ENCODE data around the gene GRHL1. TPM values are rescaled to one million over a fixed set of nuclear protein-coding genes. Genes with fewer than 3 reads are reported as not detected.

GRHL1 gene
- total and polyA plus RNA-seq, 9 of the 15 experiments (the other 6 are each of a cell fraction or from before 2014, with no cell fraction given), result 1.7 to 6.1 (median 4.7) TPM

- TF ChIP-seq ZBTB40 (IDR thresholded peaks at IDR 0.05), result no peak
- TF ChIP-seq ZBTB40 (CRISPR knock-in tag; IDR thresholded peaks at IDR 0.05), result no peak
- TF ChIP-seq REST (IDR thresholded peaks at IDR 0.05; ENCODE audit: borderline replicate concordance), result peak; percentile 43
- no peak for TF ChIP-seq REST (CRISPR knock-in tag; IDR thresholded peaks at IDR 0.05; ENCODE audit: low read depth)
- no peak for TF ChIP-seq ZBTB5 (IDR thresholded peaks at IDR 0.05)
- no peak for TF ChIP-seq U2AF2 (optimal IDR thresholded peaks at IDR 0.05; ENCODE audit: low read depth, low read length)
- no peak for TF ChIP-seq KAT2B (IDR thresholded peaks at IDR 0.05; ENCODE audit: low read depth, low read length)
- TF ChIP-seq ZNF696 (CRISPR knock-in tag; conservative IDR thresholded peaks at IDR 0.05), result no peak
- no peak for TF ChIP-seq DACH1 (IDR thresholded peaks at IDR 0.05; ENCODE audit: partially characterized antibody)
- TF ChIP-seq RAD51 (IDR thresholded peaks at IDR 0.05; ENCODE audit: borderline replicate concordance, low read depth), result peak; percentile 89
These were observed 78.8 kb downstream of the GRHL1 start (continued) for GRCh38 chr2:10030311-10030736.

Data from K562 (cell line).